Transverse colon (tissue), 4 donors: ENCODE data around the gene UFSP2.
"Not testable (repeated sequence)": the region's sequence is repeated elsewhere in the genome, so short reads cannot be mapped to it uniquely, and the experiment has no call there.

ENCODE experiments used
- EP300 ChIP-seq: sonication (generic); formaldehyde crosslinking; IDR thresholded peaks from one replicate; pipeline ENCODE4 v1.6.1; 2017; ENCODE audit warnings: antibody characterized with exemption, low read depth
- POLR2A ChIP-seq: fragments of 450-650 bp; IDR thresholded peaks from one replicate; pipeline ENCODE4 v1.6.1; 2016; ENCODE audit warnings: antibody characterized with exemption, mild to moderate bottlenecking, moderate library complexity
- POLR2AphosphoS5 ChIP-seq, 3 donors: sonication (generic); formaldehyde crosslinking; IDR thresholded peaks; one replicate each; pipeline ENCODE4 v1.6.1; 2016; ENCODE audit warnings: antibody characterized with exemption in 3 of 3
- TF ChIP-seq, protein P1 (sequence below), 5 experiments: fragments of 200-600 bp in 3 of 5; fragments of 450-650 bp in 2 of 5; sonication (generic) in 3 of 5; IDR thresholded peaks; 1 replicate in 2 of 5; 2 replicates in 3 of 5; pipeline ENCODE4 v1.5.1; 2016 to 2017; ENCODE audit warnings: antibody characterized with exemption in 5 of 5, inconsistent platforms in 3 of 5, mild to moderate bottlenecking in 2 of 5, moderate library complexity in 1 of 5

GRCh38 chr4:185362570-185362969 is 63.2 kb downstream of the UFSP2 start:
- TF ChIP-seq POLR2A; EP300; POLR2AphosphoS5 (IDR thresholded peaks at IDR 0.05): not testable (repeated sequence)
- TF ChIP-seq, protein P1, sequence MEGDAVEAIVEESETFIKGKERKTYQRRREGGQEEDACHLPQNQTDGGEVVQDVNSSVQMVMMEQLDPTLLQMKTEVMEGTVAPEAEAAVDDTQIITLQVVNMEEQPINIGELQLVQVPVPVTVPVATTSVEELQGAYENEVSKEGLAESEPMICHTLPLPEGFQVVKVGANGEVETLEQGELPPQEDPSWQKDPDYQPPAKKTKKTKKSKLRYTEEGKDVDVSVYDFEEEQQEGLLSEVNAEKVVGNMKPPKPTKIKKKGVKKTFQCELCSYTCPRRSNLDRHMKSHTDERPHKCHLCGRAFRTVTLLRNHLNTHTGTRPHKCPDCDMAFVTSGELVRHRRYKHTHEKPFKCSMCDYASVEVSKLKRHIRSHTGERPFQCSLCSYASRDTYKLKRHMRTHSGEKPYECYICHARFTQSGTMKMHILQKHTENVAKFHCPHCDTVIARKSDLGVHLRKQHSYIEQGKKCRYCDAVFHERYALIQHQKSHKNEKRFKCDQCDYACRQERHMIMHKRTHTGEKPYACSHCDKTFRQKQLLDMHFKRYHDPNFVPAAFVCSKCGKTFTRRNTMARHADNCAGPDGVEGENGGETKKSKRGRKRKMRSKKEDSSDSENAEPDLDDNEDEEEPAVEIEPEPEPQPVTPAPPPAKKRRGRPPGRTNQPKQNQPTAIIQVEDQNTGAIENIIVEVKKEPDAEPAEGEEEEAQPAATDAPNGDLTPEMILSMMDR (IDR thresholded peaks at IDR 0.05), result not testable (repeated sequence)
